SK-N-SH (cell line): Measurements from ENCODE around the gene RAB8B. TPM values are rescaled to one million over a fixed set of nuclear protein-coding genes. Genes with fewer than 3 reads are reported as not detected.

Source experiments
- CTCF ChIA-PET: fragments of 300-600, 350-600 bp; formaldehyde crosslinking; extraction: SDS; loops from one replicate; lab custom pipeline; 2021; lab: Yijun Ruan, JAX
- POLR2A ChIA-PET: fragments of 350-600 bp; sonication (Branson Sonifier 250); formaldehyde crosslinking; extraction: SDS; loops from one replicate; lab custom pipeline; 2020; ENCODE audit warnings: antibody characterized with exemption, inconsistent platforms; lab: Yijun Ruan, JAX
- DNase-seq: peaks from one replicate; pipeline ENCODE4 v3.0.0; 2012
- H2AFZ ChIP-seq: fragments of 200-600 bp; sonication (generic); 2 replicates; pipeline ENCODE4 v1.8.1; 2016; ENCODE audit warnings: antibody characterized with exemption, mild to moderate bottlenecking, low read depth
- H3F3A ChIP-seq: fragments of 200-600 bp; sonication (generic); replicated peaks from 2 replicates; pipeline ENCODE3; 2016; ENCODE audit warnings: antibody characterized with exemption, mild to moderate bottlenecking; ENCODE audit not compliant: insufficient read depth
- H3K27ac ChIP-seq, 2 experiments: fragments of 200-500 bp in 1 of 2; fragments of 200-600 bp in 1 of 2; sonication (Bioruptor generic) in 1 of 2; sonication (generic), shearing (Covaris generic) in 1 of 2; 2 replicates each; pipeline versions ENCODE4 v1.5.1 to v1.6.1; 2014 to 2016; ENCODE audit warnings: low read depth in 2 of 2, inconsistent platforms in 1 of 2, low read length in 1 of 2, mild to moderate bottlenecking in 1 of 2, mixed read lengths in 1 of 2
- H3K27me3 ChIP-seq: fragments of 200-600 bp; sonication (generic), shearing (Covaris generic); 2 replicates; pipeline ENCODE4 v1.6.1; 2016; ENCODE audit warnings: mixed run types; ENCODE audit not compliant: insufficient read depth
- H3K36me3 ChIP-seq, 2 experiments: fragments of 200-500 bp in 1 of 2; fragments of 200-600 bp in 1 of 2; sonication (Bioruptor generic) in 1 of 2; sonication (generic) in 1 of 2; replicated peaks in 1 of 2; 2 replicates each; pipeline versions ENCODE3 to v1.5.1; 2014 to 2016; ENCODE audit warnings: low read length in 1 of 2, mild to moderate bottlenecking in 1 of 2; ENCODE audit not compliant: insufficient read depth in 2 of 2, control insufficient read depth in 1 of 2
- H3K4me1 ChIP-seq, 2 experiments: fragments of 200-500 bp in 1 of 2; fragments of 200-600 bp in 1 of 2; sonication (Bioruptor generic) in 1 of 2; sonication (generic), shearing (Covaris generic) in 1 of 2; 2 replicates each; pipeline versions ENCODE4 v1.5.1 to v1.6.1; 2014 to 2016; ENCODE audit warnings: low read depth in 1 of 2, low read length in 1 of 2, mixed run types in 1 of 2; ENCODE audit not compliant: insufficient read depth in 2 of 2, control insufficient read depth in 1 of 2
- H3K4me2 ChIP-seq: fragments of 200-600 bp; sonication (generic), shearing (Covaris generic); 2 replicates; pipeline ENCODE4 v1.6.1; 2017; ENCODE audit warnings: mixed run types
- H3K4me3 ChIP-seq, 2 experiments: fragments of 200-500 bp in 1 of 2; fragments of 200-600 bp in 1 of 2; sonication (Bioruptor generic) in 1 of 2; sonication (generic), shearing (Covaris generic) in 1 of 2; 2 replicates each; pipeline versions ENCODE4 v1.5.1 to v1.8.1; 2014 to 2016; ENCODE audit warnings: low read depth in 2 of 2, inconsistent platforms in 1 of 2, low read length in 1 of 2, mild to moderate bottlenecking in 1 of 2, mixed read lengths in 1 of 2, moderate library complexity in 1 of 2
- H3K79me2 ChIP-seq: fragments of 200-600 bp; sonication (generic); 2 replicates; pipeline ENCODE4 v1.8.1; 2017; ENCODE audit warnings: mild to moderate bottlenecking; ENCODE audit not compliant: insufficient read depth
- H3K9ac ChIP-seq: fragments of 200-600 bp; sonication (generic); 2 replicates; pipeline ENCODE4 v1.6.1; 2017; ENCODE audit warnings: mixed run types
- H3K9me2 ChIP-seq: fragments of 200-600 bp; sonication (generic); 2 replicates; pipeline ENCODE4 v1.6.1; 2017; ENCODE audit warnings: mixed run types
- H3K9me3 ChIP-seq: fragments of 200-600 bp; sonication (generic); 2 replicates; pipeline ENCODE4 v1.6.1; 2017; ENCODE audit warnings: mixed run types, mild to moderate bottlenecking, moderate library complexity
- H4K20me1 ChIP-seq: fragments of 200-600 bp; sonication (generic); 2 replicates; pipeline ENCODE4 v1.6.1; 2017; ENCODE audit warnings: mild to moderate bottlenecking, mixed run types; ENCODE audit not compliant: insufficient read depth
- EZH2phosphoT487 ChIP-seq: fragments of 200-600 bp; sonication (generic); IDR thresholded peaks from 2 replicates; pipeline ENCODE4 v1.6.1; 2017; ENCODE audit warnings: low read depth, mixed run types, mild to moderate bottlenecking, antibody characterized with exemption, moderate library complexity, borderline replicate concordance
- FOXM1 ChIP-seq: IDR thresholded peaks from 2 replicates; pipeline ENCODE4 v1.4.0; 2012; ENCODE audit warnings: low read depth, mild to moderate bottlenecking
- MEF2A ChIP-seq: IDR thresholded peaks from 2 replicates; pipeline ENCODE4 v1.4.0; 2012; ENCODE audit warnings: low read depth, borderline replicate concordance
- MXI1 ChIP-seq: IDR thresholded peaks from 2 replicates; pipeline ENCODE4 v1.6.1; 2012; ENCODE audit warnings: mild to moderate bottlenecking, low read depth, low read length, improper control_type of control experiment
- NFIC ChIP-seq: IDR thresholded peaks from 2 replicates; pipeline ENCODE4 v1.4.0; 2012; ENCODE audit warnings: borderline replicate concordance
- RXRA ChIP-seq: IDR thresholded peaks from 2 replicates; pipeline ENCODE4 v1.4.0; 2012; ENCODE audit warnings: low read depth, mild to moderate bottlenecking, borderline replicate concordance
- TAF1 ChIP-seq: IDR thresholded peaks from 2 replicates; pipeline ENCODE4 v1.6.1; 2012; ENCODE audit warnings: low read depth, mild to moderate bottlenecking, low read length, moderate library complexity, borderline replicate concordance
- TCF12 ChIP-seq: IDR thresholded peaks from 2 replicates; pipeline ENCODE4 v1.4.0; 2012
- TEAD4 ChIP-seq: IDR thresholded peaks from 2 replicates; pipeline ENCODE4 v1.4.0; 2012; ENCODE audit warnings: mild to moderate bottlenecking, borderline replicate concordance; ENCODE audit not compliant: insufficient read depth
- YY1 ChIP-seq: IDR thresholded peaks from 2 replicates; pipeline ENCODE4 v1.4.0; 2012; ENCODE audit warnings: low read depth, mild to moderate bottlenecking
- WGBS: methylation state at CpG from one replicate; pipeline ENCODE4 v1.1.6; 2017; ENCODE audit warnings: low lambda C conversion rate; 5-methylcytosine and 5-hydroxymethylcytosine counted together
- polyA plus RNA-seq, 3 experiments: library from polyadenylated mRNA; depleted of rRNA; stranded (reverse); fragments of >200 nt; gene quantifications; 2 replicates each; pipeline ENCODE4 v1.2.3, GENCODE V29; 2012
- TF ChIP-seq, protein P1 (sequence below): fragments of 150-350 bp; IDR thresholded peaks from 2 replicates; pipeline ENCODE4 v1.6.1; 2016; ENCODE audit warnings: mild to moderate bottlenecking, low read depth, low read length
- TF ChIP-seq, protein P2 (sequence below): IDR thresholded peaks from 2 replicates; pipeline ENCODE4 v1.4.0; 2012; ENCODE audit warnings: low read depth, borderline replicate concordance
- TF ChIP-seq, protein P3 (sequence below): IDR thresholded peaks from 2 replicates; pipeline ENCODE4 v1.4.0; 2012; ENCODE audit warnings: low read depth
- TF ChIP-seq, protein P4 (sequence below): IDR thresholded peaks from 2 replicates; pipeline ENCODE4; 2012
- TF ChIP-seq, protein P5 (sequence below): IDR thresholded peaks from 2 replicates; pipeline ENCODE4 v1.4.0; 2012; ENCODE audit warnings: low read depth, borderline replicate concordance
- TF ChIP-seq, protein P6 (sequence below): fragments of 150-350 bp; IDR thresholded peaks from 2 replicates; pipeline ENCODE4 v1.6.1; 2017; ENCODE audit warnings: antibody characterized with exemption, low read length, low read depth, borderline replicate concordance

Gene RAB8B
- polyA plus RNA-seq, 1 of the 3 experiments (the other 2 are of a cell fraction) = 5.4 TPM

DNA sequence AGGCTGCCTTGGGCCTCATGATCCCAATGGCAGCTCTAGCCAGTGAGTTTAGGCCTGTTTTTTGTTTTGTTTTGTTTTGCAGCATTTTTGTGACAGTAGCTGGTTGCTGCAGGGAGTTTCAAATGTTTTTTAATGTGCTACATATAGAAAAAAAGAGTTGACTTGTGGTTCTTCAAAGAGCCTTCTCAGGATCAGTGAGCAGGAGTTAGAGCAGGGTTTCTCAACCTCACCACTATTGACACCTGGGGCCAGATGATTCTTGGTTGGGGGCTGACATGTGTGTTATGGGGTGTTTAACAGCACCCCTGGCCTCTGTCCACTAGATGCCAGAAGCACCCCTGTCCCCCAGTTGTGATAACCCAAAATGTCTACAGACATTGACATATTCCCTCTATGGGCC is 105.9 kb downstream of the RAB8B start:
- Histone ChIP-seq H2AFZ (no peak overlapping the region), H3F3A (peaks cover 22% of the 10 kb centered on the region), H3K9ac (no peak overlapping the region), H3K4me2 (no peak overlapping the region), H3K27ac (no peak overlapping the region), H3K4me1 (peaks cover 0 to 9% of the 10 kb centered on the region in 2 experiments; a peak in 1 of 4 replicates), H3K4me3 (no peak overlapping the region), H3K9me3 (no peaks in the 10 kb centered on the region), H3K9me2 (no peaks in the 10 kb centered on the region), H3K79me2 (no peaks in the 10 kb centered on the region), H3K36me3 (peaks cover 2 to 26% of the 10 kb centered on the region in 2 experiments), H3K27me3 (no peaks in the 10 kb centered on the region), H4K20me1 (no peaks in the 10 kb centered on the region)
- ChIA-PET CTCF (interaction anchor here (0.9 to 3.4 kb wide), 7 partner anchors 11 to 211 kb away, joined by 3 to 17 read pairs (median 4); no protein-coding TSS in a partner anchor), POLR2A (interaction anchor here (1.3 kb wide), 1 partner anchor 11 kb away, joined by 3 read pairs; no protein-coding TSS in a partner anchor)
- TF ChIP-seq, protein P1, sequence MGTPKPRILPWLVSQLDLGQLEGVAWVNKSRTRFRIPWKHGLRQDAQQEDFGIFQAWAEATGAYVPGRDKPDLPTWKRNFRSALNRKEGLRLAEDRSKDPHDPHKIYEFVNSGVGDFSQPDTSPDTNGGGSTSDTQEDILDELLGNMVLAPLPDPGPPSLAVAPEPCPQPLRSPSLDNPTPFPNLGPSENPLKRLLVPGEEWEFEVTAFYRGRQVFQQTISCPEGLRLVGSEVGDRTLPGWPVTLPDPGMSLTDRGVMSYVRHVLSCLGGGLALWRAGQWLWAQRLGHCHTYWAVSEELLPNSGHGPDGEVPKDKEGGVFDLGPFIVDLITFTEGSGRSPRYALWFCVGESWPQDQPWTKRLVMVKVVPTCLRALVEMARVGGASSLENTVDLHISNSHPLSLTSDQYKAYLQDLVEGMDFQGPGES = no peak
- no peak for TF ChIP-seq YY1
- no peak for TF ChIP-seq EZH2phosphoT487
- no peak for TF ChIP-seq TCF12
- TF ChIP-seq, protein P2, sequence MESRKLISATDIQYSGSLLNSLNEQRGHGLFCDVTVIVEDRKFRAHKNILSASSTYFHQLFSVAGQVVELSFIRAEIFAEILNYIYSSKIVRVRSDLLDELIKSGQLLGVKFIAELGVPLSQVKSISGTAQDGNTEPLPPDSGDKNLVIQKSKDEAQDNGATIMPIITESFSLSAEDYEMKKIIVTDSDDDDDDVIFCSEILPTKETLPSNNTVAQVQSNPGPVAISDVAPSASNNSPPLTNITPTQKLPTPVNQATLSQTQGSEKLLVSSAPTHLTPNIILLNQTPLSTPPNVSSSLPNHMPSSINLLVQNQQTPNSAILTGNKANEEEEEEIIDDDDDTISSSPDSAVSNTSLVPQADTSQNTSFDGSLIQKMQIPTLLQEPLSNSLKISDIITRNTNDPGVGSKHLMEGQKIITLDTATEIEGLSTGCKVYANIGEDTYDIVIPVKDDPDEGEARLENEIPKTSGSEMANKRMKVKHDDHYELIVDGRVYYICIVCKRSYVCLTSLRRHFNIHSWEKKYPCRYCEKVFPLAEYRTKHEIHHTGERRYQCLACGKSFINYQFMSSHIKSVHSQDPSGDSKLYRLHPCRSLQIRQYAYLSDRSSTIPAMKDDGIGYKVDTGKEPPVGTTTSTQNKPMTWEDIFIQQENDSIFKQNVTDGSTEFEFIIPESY = no peak
- TF ChIP-seq TAF1 = no peak
- no peak for TF ChIP-seq MEF2A
- TF ChIP-seq MXI1 = no peak
- TF ChIP-seq RXRA = no peak
- TF ChIP-seq, protein P3, sequence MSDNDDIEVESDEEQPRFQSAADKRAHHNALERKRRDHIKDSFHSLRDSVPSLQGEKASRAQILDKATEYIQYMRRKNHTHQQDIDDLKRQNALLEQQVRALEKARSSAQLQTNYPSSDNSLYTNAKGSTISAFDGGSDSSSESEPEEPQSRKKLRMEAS = no peak
- no peak for TF ChIP-seq TEAD4
- TF ChIP-seq NFIC = no peak
- no peak for TF ChIP-seq FOXM1
- no peak for DNase-seq

DNA sequence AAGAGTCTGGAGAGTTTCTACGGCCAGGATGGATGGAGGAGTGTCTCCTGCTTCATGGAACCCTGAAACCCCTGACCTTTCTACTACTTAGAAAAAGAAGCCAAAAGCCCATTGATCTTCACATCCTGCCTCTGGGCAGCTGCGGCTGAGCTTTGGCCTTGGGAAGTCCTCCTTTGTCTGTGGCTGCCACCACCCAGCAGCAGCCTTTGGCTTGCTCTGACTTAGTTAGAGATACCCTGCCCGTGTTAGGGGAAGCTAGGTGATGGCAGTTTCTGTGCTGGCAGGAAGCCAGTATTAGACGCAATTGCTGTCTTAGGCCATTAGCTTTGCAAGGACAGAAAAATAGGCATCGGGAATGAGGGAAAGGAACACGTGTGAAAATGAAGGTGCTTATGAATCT is 106.8 kb downstream of the RAB8B start:
- no peak overlapping the region for H3K9ac ChIP-seq
- no peaks in the 10 kb centered on the region for H3K9me3 ChIP-seq
- H2AFZ ChIP-seq = no peak overlapping the region
- H3K79me2 ChIP-seq = no peaks in the 10 kb centered on the region
- no peak for DNase-seq
- H3K27ac ChIP-seq = no peak overlapping the region
- ChIA-PET CTCF (interaction anchor here (0.9 to 3.4 kb wide), 5 partner anchors 10 to 303 kb away, joined by 3 to 17 read pairs (median 4); no protein-coding TSS in a partner anchor), POLR2A (interaction anchor here (0.5 kb wide), 1 partner anchor 69 kb away, joined by 5 read pairs; no protein-coding TSS in a partner anchor)
- TF ChIP-seq YY1 (no peak), FOXM1 (no peak)
- TF ChIP-seq, protein P4, sequence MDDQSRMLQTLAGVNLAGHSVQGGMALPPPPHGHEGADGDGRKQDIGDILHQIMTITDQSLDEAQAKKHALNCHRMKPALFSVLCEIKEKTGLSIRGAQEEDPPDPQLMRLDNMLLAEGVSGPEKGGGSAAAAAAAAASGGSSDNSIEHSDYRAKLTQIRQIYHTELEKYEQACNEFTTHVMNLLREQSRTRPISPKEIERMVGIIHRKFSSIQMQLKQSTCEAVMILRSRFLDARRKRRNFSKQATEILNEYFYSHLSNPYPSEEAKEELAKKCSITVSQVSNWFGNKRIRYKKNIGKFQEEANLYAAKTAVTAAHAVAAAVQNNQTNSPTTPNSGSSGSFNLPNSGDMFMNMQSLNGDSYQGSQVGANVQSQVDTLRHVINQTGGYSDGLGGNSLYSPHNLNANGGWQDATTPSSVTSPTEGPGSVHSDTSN = no peak
- TF ChIP-seq, protein P5, sequence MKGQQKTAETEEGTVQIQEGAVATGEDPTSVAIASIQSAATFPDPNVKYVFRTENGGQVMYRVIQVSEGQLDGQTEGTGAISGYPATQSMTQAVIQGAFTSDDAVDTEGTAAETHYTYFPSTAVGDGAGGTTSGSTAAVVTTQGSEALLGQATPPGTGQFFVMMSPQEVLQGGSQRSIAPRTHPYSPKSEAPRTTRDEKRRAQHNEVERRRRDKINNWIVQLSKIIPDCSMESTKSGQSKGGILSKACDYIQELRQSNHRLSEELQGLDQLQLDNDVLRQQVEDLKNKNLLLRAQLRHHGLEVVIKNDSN = no peak
- TF ChIP-seq, protein P6, sequence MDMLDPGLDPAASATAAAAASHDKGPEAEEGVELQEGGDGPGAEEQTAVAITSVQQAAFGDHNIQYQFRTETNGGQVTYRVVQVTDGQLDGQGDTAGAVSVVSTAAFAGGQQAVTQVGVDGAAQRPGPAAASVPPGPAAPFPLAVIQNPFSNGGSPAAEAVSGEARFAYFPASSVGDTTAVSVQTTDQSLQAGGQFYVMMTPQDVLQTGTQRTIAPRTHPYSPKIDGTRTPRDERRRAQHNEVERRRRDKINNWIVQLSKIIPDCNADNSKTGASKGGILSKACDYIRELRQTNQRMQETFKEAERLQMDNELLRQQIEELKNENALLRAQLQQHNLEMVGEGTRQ = no peak
- H3K4me2 ChIP-seq = no peak overlapping the region
- H3K9me2 ChIP-seq = no peaks in the 10 kb centered on the region
- no peaks in the 10 kb centered on the region for H4K20me1 ChIP-seq
- WGBS = 89% methylated on average over 6 of the region's 6 CpGs
- H3F3A ChIP-seq = peaks cover 14% of the 10 kb centered on the region
- peaks cover 0 to under 1% of the 10 kb centered on the region in 2 experiments; a peak in 1 of 4 replicates for H3K4me1 ChIP-seq
- no peak overlapping the region for H3K4me3 ChIP-seq
- peaks cover 4 to 26% of the 10 kb centered on the region in 2 experiments for H3K36me3 ChIP-seq
- H3K27me3 ChIP-seq = no peaks in the 10 kb centered on the region
